ENCODE measurements around the gene NMRAL1.
A peak's percentile ranks its signal among the peaks of the same experiment; 100 is the strongest.

Gene NMRAL1

DNA sequence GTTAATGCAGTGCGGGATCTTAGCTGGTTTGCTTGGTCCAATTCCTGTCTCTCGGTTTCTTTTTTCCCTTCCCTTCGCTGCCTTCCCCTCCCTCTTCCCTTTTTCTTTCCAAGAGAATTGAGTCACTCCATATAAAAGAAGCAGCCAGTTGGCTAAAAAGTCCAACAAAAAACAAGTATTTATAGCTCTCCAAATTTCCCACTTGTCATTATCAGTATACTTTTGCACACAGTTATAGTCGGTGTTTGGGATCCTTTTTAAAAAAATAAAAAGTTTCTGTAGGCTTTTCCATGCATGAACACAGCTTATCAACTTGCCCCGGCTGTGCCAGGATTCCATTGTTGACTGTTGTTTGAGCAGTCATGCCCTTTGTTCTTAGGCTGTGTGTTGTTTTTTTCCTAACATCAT is 26.6 kb upstream of the NMRAL1 start:
- no peak for DNase-seq

DNA sequence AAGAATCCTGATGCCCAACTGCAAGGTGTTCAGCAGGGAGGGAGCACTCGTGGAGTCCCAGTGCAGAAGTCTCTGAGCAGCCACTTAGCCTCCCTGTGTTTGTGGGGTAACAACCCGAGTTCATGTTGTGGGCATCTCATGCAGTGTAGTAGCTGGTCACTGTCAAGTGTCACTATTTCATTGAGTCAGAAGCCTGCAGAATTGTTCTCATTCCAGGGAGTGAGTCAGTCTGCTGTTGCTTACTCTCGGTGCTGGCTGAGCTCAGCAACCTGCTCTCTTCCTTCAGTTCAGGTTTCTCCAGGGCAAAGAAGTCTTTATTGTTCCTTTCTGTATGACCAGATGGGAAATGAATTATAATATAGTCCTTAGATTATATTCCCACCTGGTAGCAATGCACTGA is 25.8 kb upstream of the NMRAL1 start:
- DNase-seq = no peak

DNA sequence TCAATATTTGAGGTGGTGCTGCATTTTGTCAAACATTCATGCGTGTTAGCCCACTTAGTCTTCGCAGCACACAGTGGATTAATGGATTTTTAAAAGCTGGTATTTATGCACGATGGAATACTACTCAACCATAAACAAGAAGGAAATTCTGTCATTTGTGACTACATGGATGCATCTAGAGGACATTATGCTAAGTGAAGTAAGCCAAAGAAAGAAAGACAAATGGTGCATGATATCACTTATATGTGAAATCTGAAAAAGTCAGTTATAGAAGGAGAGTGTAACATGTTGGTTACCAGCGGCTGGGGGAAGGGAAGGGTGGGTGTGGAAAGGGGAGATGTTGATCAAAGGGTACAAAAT is 24.8 kb upstream of the NMRAL1 start:
- DNase-seq = no peak

DNA sequence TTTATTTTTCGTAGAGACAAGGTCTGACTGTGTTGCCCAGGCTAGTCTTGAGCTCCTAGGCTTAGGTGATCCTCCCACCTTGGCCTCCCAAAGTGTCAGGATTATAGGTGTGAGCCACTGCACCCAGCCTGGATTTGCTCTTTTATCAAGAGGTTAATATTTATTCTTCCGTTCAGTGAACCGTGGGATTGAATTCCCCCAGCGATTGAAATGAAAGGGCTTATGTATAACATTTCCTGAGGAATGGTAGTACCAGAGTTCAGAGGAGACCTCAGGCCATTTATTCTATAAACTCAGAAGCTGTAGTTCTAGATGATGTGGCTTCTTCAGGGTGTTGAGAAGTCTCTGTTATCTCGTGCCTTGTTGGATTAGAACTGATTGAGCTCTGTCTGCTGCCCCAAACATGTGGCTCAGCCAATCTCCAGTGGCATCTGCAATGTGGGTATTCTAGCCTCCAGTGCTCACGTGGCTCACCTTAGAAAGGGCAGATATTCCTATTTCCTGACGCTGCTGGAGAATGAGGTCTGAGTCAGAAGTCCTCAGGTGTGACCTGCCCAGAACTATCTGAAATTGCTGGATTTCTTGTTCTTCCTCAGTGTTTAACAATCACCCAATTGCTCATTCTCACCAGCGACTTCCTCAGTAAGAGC is 24.2 kb upstream of the NMRAL1 start:
- no peak for DNase-seq

DNA sequence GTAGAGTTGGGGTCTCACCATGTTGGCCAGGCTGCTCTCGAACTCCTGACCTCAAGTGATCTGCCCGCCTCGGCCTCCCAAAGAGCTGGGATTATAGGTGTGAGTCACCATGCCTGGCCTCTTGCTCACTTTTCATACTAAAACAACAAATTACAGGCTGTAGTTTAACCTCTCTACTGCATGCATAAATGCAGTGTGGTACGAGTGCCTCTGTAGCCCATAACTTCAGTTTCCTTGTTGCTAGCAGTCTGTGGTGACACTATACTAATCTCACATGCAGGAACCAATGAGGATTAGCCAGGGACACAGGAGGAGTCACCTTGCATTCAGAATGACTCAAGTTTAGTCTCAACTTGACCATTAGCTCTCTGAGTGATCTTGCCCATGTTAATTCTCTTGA is 21.9 kb upstream of the NMRAL1 start:
- DNase-seq = no peak

DNA sequence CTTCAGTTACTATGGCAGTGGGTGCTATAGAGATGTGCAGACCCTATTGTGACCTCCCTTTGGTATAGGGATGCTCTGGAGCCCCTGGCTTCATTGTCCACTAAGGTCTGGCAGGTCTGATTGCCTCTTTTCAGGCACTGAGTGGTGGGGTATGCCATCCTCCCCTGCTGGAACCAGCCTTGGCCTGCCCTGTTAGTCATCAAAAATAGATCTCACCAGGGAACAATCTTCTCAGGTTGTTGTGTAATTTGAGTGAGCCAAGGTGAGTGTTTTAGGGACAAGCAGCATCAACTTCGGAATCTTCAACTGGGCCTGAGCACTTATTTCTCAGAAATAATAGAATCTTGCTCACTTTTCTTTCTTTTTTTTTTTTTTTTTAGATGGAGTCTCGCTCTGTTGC is 21.3 kb upstream of the NMRAL1 start:
- no peak for DNase-seq

DNA sequence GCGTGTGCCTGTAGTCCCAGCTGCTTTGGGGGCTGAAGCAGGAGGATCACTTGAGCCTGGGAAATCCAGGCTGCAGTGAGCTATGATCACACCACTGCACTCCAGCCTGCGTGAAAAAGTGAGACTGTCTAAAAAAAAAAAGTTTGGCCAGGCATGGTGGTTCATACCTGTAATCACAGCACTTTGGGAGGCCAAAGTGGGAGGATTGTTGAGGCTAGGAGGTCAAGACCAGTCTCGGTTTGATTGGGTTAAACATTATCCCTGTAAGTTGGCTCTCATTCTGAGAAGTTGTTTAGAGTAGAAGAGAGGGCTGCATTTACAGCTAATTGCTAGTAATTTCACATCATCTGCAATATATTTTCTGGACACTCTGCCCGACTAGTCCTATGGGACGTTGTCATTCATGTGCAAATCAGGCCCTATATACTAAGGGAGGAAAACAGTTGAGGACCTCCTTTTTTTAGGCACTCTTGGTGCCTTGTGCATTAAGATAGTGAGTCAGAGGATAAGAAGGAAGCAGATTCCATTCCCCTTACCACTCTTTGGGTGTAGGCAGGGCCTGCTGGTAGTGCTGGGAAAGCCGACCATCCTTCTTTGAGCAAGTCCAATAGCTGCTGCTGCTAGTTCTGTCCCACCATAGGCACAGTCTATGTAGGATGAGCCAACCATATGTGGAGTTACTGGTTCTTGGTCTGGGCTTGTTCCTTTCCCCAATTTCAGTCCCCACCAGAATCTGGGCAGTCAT is 20.5 kb upstream of the NMRAL1 start:
- no peak for DNase-seq

DNA sequence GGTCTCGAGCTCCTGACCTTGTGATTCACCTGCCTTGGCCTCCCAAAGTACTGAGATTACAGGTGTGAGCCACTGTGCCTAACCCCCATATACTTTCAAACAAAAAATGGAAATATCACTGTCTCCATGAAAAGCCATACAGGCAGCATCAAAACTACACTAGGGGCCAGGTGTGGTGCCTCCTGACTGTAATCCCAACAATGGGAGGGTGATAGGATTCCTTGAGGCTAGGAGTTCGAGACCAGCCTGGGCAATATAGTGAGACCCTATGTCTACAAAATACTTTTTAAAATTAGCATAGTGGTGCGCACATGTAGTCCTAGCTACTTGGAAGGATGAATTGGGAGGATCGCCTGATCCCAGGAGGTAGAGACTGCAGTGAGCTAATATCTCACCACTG is 17.5 kb upstream of the NMRAL1 start:
- DNase-seq = no peak

DNA sequence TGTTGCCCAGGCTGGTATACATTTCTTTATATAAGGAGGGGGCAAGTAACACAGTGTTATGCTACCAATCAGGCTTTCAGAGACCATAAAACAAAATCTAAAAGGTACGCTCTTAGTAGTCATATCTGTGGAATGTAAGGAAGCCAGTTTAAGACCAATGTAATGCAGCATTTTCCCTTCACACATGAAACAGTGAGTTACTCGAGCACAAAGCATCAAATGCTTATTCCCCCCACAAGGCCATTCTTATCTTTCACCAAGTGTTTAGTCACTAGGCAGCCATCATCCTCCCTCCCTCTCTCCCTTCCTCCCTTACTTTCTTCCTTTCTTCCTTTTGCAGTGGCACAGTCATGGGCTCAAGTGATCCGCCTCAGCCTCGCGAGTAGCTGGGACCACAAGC is 14.6 kb upstream of the NMRAL1 start:
- no peak for DNase-seq

DNA sequence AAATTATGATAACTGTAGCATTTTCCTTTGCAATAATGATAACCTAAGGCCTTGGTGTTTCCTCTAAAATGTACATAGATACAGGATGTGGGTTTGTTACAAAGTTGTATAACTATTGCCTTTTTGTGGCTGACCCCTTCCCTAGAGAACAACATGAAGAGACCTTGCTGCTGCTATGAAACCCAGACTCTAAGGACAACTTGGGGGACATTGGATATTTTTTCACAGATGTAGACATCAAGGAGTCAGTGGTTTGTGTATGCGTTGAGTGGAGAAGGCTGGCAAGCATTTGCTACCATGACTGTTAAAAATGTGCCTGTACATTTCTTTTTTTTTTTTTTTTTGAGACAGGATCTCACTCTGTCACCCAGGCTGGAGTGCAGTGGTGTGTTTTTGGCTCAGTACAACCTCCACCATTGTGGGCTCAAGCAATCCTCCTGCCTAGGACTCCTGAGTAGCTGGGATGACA is 14.1 kb upstream of the NMRAL1 start:
- DNase-seq = no peak

DNA sequence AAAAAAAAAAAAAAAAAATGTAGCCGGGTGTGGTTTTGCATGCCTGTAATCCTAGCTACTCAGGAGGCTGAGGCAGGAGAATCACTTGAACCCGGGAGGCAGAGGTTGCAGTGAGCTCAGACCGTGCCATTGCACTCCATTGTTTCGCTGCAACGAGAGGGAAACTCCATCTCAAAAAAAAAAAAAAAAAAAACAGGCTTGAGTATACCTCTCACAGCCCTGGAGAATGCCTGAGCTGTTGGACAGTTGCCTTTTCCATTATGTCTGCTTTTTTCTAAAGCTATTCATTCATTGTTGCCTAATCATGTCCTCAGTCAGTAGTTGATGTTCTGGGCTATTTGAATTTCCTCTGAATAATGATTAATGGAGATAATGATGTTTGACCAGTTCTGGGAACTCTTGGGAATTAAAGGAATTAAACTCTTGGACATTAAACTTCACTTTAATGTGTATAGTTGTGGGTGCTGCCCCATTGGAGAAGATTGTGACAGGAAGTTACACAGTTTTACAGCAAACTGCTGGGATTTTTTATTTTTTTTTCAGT is 13.6 kb upstream of the NMRAL1 start:
- DNase-seq = no peak

DNA sequence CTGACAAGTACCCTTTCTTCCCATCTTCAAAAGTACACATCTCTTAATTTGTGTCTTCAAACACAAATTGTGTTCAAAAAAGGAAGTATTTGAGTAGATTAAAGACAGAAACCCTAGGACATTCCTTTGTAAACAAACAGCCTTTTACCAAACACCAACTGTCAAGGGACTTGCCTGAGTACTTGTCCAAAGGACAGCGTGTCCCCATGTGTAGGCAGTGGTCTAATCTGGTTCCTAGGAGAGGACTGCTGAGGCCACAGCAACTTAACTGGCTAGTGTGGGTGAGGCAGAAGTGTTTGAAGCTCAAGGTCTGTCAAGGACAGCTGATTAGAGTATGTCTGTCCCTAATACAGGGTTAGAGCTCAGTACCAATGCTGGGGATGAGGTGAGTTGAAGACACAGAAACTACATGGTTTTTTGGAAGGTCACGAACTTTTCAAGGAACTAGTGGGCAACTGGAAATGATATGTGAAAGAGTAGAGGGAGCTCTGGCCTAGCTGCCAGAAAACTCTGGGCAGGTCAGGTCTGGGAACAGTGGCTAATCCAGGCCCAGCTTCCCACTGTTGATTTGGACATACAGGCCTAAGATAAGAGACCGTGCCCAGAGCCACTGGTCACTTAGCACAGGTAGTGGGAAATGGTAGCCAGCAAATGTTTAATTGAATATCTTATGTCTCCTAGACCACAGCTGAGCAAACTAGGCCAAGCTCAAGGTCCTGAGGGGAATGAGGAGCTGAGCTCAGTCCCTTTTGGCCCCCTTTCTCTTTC is 11.9 kb upstream of the NMRAL1 start:
- DNase-seq = no peak

DNA sequence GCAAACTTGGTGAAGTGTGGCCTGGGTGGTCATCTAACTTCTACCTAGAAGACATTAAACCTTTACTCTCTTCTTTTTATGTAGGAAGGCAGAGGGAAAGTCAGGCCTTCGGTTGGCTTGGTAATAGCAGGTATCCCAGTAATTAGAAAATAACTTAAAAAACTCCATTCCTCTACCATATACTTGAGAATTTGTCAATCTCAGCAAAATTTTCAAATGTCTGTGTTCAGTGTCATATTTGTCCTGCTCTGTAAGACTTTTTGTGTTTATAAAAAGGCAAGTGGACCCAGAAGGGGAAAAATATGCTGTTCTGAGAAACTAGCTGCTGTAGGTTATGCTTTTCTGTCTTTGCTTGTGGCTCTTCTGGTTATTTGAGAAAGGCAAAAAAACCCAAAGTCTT is 7.5 kb upstream of the NMRAL1 start:
- no peak for DNase-seq

DNA sequence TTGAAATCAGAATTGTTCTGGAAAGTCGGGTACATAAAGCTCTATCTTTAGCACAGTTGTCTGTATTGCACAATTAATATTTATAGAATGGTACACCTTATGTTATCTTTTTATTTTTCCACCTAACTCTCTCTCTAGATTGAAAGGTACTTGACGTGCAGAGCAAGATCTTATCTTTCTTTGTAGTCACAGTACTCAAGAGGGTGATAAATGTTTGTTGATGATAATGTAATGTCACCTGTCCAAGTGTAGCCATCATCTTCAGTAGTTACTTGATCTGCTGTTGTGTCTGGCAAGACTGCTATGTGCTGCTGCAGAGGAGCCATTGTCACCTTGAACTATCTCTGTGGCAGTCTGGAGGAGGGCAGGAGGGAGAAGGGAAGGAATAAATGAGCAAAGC is 7.1 kb upstream of the NMRAL1 start:
- no peak for DNase-seq

DNA sequence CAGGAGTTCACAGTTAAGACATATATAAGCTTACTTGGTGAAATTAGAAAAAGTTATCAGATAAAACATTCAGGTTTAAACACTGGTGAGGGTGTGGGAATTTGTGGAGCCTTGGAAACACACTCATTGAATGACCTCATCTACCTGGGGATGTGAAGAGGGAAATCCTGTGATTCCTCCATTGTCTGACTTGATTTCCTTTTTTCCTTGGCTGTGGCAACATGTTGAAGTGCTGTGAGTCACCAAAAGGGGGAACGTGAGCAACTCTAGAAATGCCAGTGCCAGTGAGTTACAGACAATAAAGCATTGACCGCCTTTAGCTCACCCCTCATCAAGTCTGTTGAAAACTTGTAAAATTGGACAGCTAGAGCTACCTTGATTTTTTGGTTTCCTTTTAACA is 3.5 kb upstream of the NMRAL1 start:
- no peak for DNase-seq

DNA sequence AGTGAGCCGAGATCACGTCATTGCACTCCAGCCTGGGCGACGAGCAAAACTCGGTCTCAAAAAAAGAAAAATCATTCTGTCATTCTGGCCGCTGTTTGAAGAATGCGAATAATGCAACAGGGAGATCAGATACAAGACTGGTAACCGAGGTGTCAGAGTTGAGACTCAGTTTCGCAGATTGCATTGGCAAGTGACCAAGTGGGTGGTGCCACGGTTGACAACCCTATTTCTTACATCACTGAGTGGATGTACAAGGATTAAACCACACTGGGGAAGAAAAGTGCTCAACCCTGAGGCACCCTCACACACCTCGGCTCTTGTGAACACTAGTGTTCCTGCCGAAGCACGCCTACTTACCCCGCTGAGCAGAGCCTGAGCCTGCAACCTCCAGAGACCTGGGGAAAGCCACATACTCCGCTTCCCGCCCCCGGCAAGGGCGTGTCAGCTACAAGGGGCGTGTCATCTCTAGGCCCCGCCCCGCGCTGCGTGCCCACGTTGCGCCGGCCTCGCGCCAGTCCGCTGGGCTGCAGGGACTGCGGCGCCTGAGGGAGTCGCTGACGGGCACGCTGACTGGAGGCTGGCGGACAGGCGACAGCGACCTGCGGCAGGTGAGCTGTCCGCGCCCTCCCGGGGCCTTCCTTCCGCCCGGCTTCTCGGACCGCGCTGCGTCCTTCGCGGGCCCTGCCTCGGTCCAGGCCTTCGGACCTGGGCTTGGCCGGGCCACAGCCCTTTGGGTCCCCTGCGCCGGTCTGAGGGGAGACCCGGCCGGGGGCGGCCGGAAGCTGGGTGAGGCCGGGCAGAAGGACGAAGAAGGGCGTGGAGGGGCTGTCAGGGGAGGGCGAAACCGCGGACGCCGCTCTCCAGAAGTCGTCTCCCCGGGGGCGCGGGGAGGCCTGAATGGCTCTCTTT is 1.7 kb upstream of the NMRAL1 start, which contains the start of gene HMOX2:
Gene HMOX2 (plus strand): TSS at position 519 of the 909 bp plus-strand sequence. CDS start 29,127 bp downstream, outside the sequence.
- DNase-seq = peak; percentile 73

DNA sequence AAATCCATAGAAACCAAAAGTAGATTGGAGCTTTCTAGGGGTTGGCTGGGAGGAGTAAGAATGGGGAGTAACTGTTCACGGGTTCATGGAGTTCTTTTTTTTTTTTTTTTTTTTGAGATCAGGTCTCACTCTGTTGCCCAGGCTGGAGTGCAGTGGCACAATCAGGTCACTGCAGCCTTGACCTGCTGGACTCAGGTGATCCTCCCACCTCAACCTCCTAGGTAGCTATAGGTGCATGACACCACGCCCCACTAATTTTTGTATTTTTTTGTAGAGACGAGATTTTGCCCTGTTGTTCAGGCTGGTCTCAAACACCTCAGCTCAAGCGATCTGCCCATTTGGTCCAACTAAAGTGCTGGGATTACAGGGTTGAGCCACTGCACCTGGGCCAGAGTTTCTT is 1.5 kb downstream of the NMRAL1 start:
- no peak for DNase-seq

DNA sequence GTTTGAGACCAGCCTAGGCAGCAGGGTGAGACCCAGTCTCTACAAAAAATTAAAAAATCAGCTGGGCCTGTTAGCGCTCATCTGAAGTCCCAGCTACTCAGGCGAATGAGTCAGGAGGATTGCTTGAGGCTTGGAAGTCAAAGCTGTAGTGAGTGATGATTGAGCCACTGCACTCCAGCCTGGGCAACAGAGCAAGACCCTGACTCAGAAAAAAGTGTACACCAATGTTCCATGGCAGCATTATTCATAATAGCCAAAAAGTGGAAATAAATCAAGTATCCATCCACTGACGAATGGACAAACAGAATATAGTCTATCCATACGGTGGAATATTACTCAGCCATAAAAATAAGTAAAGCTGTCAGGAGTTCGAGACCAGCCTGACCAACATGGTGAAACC is 2.6 kb downstream of the NMRAL1 start:
- no peak for DNase-seq

DNA sequence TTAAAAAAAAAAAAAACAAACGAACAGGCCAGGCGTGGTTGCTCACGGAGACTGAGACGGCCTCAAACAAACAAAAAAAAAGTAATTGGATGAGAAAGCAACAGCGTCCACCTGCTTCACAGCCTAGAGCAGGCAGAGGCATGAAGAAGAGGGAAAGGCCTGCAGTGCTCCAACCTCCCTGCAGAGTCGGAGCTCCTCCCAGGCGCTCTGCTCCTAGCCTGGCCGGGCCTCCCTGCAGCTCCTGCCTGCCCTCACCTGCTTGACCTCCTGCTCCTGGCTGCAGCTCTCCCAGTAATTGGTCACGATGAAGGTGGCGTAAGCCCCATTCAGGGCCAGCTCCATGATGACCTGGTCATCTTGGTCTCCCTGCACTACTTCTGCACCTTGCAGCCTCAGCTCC is 5.5 kb downstream of the NMRAL1 start:
- no peak for DNase-seq

DNA sequence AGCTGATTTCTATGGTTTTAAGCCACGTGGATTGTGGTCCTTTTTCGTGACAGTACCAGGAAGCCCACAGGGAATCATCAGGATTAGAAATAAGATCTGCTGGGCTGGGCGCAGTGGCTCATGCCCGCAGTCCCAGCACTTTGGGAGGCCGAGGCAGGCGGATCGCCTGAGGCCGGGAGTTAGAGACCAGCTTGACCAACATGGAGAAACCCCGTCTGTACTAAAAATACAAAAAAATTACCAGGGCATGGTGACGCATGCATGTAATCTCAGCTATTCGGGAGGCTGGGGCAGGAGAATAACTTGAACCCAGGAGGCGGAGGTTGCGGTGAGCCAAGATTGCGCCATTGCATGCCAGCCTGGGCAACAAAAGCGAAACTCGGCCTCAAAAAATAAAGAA is 6.5 kb downstream of the NMRAL1 start:
- DNase-seq = no peak

DNA sequence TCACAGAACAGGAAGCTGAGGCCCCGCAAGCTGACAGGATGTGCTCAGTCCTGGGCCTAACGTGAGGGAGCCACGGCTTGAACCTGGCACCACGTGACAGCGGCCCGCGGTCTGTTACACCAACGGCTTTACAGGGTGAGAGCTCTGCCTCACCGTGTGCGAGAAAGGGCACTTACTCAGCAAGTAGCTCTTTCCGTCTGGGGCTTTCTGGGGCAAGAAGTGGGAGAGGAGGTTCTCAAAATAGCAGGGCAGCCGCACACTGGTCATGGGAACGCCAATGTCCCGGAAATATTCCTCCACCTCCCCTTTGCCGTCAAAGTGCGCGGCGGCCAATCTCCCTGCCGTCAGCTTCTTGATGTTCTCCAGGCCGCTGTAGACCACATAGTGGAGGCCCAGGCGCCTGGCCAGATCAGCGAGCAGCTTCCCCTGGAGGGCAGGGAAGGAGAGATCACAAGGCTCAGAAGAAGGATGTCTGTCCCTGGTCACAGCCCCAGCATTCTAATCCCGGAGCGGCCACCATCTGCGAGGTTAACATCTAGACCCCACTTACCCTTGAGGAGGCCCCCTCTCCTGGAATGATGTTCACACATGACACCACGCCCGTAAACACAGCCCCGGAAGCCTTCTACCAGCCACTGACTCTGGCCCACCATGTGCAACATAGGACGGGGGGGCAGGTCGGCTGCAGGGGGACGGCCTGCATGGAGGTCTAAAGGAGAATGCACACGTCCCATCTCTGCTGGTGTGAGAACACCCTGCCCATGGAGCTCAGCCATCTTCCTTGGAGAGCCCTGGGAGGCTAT is 8.2 kb downstream of the NMRAL1 start:
- DNase-seq = no peak

Data from KG1 (cell line).